Stimulated activated naive CD4-positive, alpha-beta T cell treated with Interleukin-2 at 50 U/mL for 16 hours (primary cell): ENCODE data around the gene RNF41.
"Not testable (repeated sequence)": the region's sequence is repeated elsewhere in the genome, so short reads cannot be mapped to it uniquely, and the experiment has no call there.

Source experiments
- DNase-seq: peaks from one replicate; lab custom pipeline; 2025; lab: John Stamatoyannopoulos, UW

RNF41 gene

GRCh38 chr12:56208006-56208405 is 13.7 kb downstream of the RNF41 start:
- DNase-seq, result no peak

GRCh38 chr12:56206452-56207166 is 15.1 kb downstream of the RNF41 start:
- no peak for DNase-seq

- DNase-seq, result no peak
Measured at GRCh38 chr12:56205445-56205844, 16.3 kb downstream of the RNF41 start.

- no peak for DNase-seq
Measured at GRCh38 chr12:56204275-56204674, 17.4 kb downstream of the RNF41 start.

GRCh38 chr12:56202838-56203237 is 18.9 kb downstream of the RNF41 start:
- DNase-seq, result no peak

GRCh38 chr12:56202366-56202765 is 19.4 kb downstream of the RNF41 start:
- DNase-seq, result no peak

GRCh38 chr12:56198836-56199235 is 22.9 kb downstream of the RNF41 start:
- DNase-seq, result no peak

GRCh38 chr12:56197921-56198635 is 23.6 kb downstream of the RNF41 start:
- no peak for DNase-seq

GRCh38 chr12:56196818-56197550 is 24.7 kb downstream of the RNF41 start:
- DNase-seq, result not testable (repeated sequence)

- peak; percentile 51 for DNase-seq
Measured at GRCh38 chr12:56193025-56193578, 28.6 kb downstream of the RNF41 start.

- no peak for DNase-seq
Measured at GRCh38 chr12:56192582-56192981, 29.1 kb downstream of the RNF41 start.

GRCh38 chr12:56190695-56191155 is 31.0 kb downstream of the RNF41 start:
- no peak for DNase-seq

GRCh38 chr12:56189918-56190694 is 31.6 kb downstream of the RNF41 start:
- peak; percentile 68 for DNase-seq

GRCh38 chr12:56189099-56189917 is 32.4 kb downstream of the RNF41 start, which contains the start of gene SMARCC2:
TSS of gene SMARCC2 (minus strand) at chr12:56189483. CDS start at chr12:56189461, 22 bp downstream.
- peak; percentile 90 for DNase-seq

- no peak for DNase-seq
Measured at GRCh38 chr12:56188778-56189098, 33.0 kb downstream of the RNF41 start.

- no peak for DNase-seq
Measured at GRCh38 chr12:56188131-56188777, 33.5 kb downstream of the RNF41 start.

- no peak for DNase-seq
Measured at GRCh38 chr12:56186957-56187356, 34.8 kb downstream of the RNF41 start.

- no peak for DNase-seq
Measured at GRCh38 chr12:56178347-56178746, 43.4 kb downstream of the RNF41 start.

- no peak for DNase-seq
Measured at GRCh38 chr12:56172839-56173238, 48.9 kb downstream of the RNF41 start.

GRCh38 chr12:56169229-56169759 is 52.4 kb downstream of the RNF41 start:
- DNase-seq, result no peak
